Activated naive CD8-positive, alpha-beta T cell treated with anti-CD3 and anti-CD28 coated beads, Interleukin-2, amount 50 U/mL, for 24 hours (primary cell): ENCODE data around the gene MED13L.

Experiments used
- ATAC-seq: fragments of 150-1000 bp; cut with Tn5 transposase; one replicate; pipeline ENCODE4 v1.10.0; 2021
- DNase-seq: peaks from one replicate; pipeline ENCODE4 v3.0.0; 2021
- H3K27ac Mint-ChIP-seq: one replicate; pipeline ENCODE4 v1.8.0; 2021; ENCODE audit warnings: mild to moderate bottlenecking, mixed read lengths
- H3K27me3 Mint-ChIP-seq: one replicate; pipeline ENCODE4 v1.8.0; 2021; ENCODE audit warnings: mixed read lengths
- H3K36me3 Mint-ChIP-seq: one replicate; pipeline ENCODE4 v1.8.0; 2021; ENCODE audit warnings: low read depth, mixed read lengths
- H3K4me1 Mint-ChIP-seq: one replicate; pipeline ENCODE4 v1.8.0; 2021; ENCODE audit warnings: mixed read lengths
- H3K4me3 Mint-ChIP-seq: one replicate; pipeline ENCODE4 v1.8.0; 2021; ENCODE audit warnings: mild to moderate bottlenecking, moderate library complexity, mixed read lengths
- H3K9me3 Mint-ChIP-seq: one replicate; pipeline ENCODE4 v1.8.0; 2021; ENCODE audit warnings: mixed read lengths

The MED13L gene

DNA sequence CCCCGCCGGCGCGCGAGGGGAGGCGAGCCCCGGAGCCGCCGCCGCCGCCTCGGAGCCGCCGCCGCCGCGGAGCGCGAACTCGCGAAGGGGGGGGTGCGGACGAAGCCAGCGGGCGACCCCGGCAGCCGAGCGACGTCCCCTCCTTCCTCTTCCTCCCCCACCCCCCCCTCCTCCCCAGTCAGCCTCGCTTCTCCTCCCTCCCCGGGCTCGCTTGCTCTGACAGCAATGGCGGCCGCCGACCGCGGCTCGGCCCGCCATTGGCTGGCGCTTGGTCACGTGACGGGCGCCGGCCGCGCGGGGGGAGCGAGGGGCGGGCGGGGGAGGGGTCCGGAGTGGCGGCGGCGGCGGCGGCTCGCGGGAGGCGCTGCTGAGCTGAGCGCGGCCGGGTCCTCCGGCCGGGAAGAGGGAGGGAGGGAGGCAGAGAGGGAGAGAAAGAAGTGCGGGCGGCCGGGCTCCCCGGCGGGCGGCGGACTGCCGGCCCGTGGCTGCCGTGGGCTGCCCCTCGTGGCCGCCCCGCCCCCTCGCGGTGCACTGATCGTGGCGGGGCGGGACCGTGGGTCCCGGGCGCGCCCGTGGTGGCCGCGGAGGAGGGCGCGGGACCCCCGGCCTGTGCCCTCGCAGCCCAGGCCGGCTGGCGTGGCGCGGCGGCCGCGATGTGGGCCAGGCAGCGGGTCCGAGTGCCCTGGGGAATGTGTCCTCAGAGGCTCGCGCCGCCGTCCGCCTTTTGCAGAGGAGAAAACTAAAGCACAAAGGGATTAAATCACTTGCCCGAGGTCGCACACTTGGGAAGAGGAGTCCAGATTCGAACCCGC lies at the start of gene MED13L:
MED13L (minus strand) TSS at position 227 of the 812 bp plus-strand sequence. CDS start 562 bp downstream, outside the sequence.
- Mint-ChIP-seq H3K9me3 (no peaks in the 10 kb centered on the region), H3K27me3 (no peaks in the 10 kb centered on the region), H3K36me3 (peaks cover 2% of the 10 kb centered on the region), H3K4me3 (peak within 1 kb of the TSS; percentile 96), H3K27ac (peak within 1 kb of the TSS; percentile 90), H3K4me1 (peaks cover 41% of the 10 kb centered on the region)
- DNase-seq = peak; percentile 87
- ATAC-seq = peak; percentile 85

DNA sequence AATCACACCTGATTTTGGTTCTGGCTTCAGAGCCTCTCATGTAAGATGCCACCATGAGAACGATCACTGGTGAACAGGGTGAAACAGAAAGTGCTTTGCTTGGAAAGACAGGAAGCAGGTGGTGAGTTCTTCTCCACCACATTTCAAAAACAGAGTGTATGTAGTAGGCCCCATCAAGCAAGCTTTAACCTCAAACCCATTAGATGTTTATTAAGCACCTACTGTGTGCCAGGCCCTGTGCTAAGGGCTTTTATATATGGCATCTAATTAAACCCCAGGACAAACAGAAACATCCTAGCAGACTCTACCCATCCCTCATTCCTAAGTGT lies 47.8 kb upstream of the MED13L start:
- H3K4me1 Mint-ChIP-seq = peaks cover 46% of the 10 kb centered on the region
- peak overlapping the region; percentile 32 for H3K4me3 Mint-ChIP-seq
- ATAC-seq (peak; percentile 61), DNase-seq (no peak)
- H3K27me3 Mint-ChIP-seq = no peaks in the 10 kb centered on the region
- no peaks in the 10 kb centered on the region for H3K36me3 Mint-ChIP-seq
- H3K9me3 Mint-ChIP-seq = no peaks in the 10 kb centered on the region
- peak overlapping the region; percentile 87 for H3K27ac Mint-ChIP-seq

DNA sequence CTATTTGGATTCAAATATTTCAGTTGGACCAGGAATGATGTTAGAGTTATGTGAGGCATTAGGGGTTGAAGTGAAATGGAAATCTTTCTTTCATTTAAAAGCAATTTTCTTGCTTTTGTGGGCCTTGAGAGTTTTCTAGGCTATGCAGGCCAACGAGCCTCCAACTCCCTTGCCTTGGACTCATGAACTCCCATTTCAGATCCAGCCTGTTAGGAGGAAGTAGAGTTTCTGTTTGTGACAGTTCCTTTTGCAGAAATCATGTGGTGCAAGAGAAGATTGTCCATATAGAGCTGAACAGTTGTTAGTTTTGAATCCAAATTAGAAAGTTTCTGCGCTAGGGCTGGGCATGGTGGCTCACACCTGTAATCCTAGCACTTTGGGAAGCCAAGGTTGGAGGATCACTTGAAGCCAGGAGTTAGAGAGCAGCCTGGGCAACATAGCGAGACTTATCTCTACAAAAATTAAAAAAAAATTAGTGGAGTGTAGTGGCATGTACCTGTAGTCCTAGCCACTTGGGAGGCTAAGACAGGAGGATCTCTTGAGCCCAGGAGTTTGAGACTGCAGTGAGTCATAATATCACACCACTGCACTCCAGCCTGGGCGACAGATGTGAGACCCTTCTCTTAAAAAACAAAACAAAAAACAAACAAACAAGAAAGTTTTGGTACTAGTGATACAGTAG lies 47.3 kb upstream of the MED13L start:
- Mint-ChIP-seq H3K36me3 (no peaks in the 10 kb centered on the region), H3K27ac (peak overlapping the region; percentile 87), H3K9me3 (no peaks in the 10 kb centered on the region), H3K4me1 (peaks cover 51% of the 10 kb centered on the region), H3K4me3 (peak overlapping the region; percentile 32), H3K27me3 (no peaks in the 10 kb centered on the region)
- DNase-seq = no peak
- ATAC-seq = peak; percentile 9

DNA sequence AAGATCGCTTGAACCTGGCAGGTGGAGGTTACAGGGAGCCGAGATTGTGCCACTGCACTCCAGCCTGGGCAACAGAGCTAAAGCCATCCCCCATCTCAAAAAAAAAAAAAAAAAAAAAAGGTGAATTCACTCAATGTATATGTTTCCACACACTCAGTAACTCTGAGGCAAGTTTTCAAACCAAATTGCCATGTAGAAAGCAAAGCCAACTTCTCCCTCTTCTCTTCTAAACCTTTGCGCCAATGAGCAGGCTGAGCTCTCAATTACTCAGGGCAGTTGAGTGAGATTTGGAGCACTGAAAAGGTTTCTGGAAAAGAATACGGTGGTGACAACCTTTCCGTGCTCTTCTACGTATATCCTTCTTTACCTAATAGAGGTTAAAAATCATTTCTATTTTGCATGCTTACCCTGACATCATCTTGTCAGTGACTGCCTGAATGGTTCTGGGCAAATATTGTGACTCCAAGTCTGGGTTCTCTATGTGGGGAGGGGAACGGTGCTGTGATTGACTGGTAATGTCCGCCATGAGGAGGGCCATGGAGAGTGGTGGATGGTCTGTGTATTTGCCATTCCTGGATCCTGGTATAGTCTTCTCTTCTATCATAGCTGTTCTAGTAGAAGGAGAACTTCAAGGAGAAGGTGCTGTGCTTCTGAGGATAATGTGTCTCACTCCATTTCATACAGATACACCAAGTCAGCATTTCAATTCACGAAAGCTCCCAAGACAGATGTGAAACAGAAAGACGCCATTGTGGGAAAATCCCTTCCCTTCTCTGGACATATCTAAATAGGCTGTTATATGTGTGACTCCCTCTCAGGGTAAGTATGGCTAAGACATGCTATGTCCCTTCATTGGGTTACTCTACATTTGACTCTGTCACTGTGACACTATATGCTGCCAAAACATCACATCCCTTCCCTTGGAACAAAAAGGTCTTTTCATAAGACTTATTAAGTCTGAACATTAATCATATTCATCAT lies 46.2 kb upstream of the MED13L start:
- peaks cover 62% of the 10 kb centered on the region for H3K4me1 Mint-ChIP-seq
- H3K27me3 Mint-ChIP-seq = no peaks in the 10 kb centered on the region
- no peaks in the 10 kb centered on the region for H3K9me3 Mint-ChIP-seq
- ATAC-seq = peak; percentile 63
- peak overlapping the region; percentile 87 for H3K27ac Mint-ChIP-seq
- H3K36me3 Mint-ChIP-seq = no peaks in the 10 kb centered on the region
- no peak for DNase-seq
- H3K4me3 Mint-ChIP-seq = no peak overlapping the region

DNA sequence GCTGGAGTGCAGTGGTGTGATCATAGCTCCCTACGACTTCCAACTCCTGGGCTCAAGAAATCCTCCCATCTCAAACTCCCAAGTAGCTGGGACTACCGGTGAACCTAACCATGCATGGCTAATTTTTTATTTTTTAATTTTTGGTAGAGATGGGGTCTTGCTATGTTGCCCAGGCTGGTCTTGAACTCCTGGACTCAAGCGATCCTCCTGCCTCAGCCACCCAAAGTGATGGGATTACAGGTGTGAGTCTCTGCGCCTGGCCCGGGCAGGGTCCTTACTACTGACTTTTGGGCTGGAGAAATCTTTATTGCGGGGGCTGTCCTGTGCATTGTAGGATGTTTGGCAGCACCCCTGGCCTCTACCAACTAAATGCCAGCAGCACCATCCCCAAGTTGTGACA lies 44.4 kb upstream of the MED13L start:
- H3K9me3 Mint-ChIP-seq = no peaks in the 10 kb centered on the region
- H3K4me1 Mint-ChIP-seq = peaks cover 68% of the 10 kb centered on the region
- DNase-seq = no peak
- no peak overlapping the region for H3K4me3 Mint-ChIP-seq
- H3K36me3 Mint-ChIP-seq = no peaks in the 10 kb centered on the region
- no peaks in the 10 kb centered on the region for H3K27me3 Mint-ChIP-seq
- ATAC-seq = no peak
- H3K27ac Mint-ChIP-seq = no peak overlapping the region

DNA sequence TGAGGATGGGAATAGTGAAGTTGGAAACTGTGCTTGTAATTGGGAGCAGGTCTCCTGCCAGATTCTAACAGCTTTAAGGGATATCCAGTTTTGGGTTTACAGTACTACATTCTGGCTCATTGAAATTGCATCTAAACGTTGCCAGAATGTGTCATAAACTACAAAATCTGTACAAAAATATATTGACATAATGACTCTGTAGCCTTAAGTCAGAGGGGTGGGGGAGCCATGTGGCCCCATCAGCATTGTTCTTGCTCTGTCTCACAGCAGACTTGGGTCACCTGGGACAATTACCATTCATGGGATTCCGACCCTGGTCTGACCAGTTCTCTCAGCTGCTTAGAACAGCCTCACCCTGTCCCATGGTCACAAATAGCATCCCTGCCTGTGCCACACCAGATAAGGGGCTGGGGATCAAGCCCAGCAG lies 43.3 kb upstream of the MED13L start:
- H3K9me3 Mint-ChIP-seq = no peaks in the 10 kb centered on the region
- H3K36me3 Mint-ChIP-seq = no peaks in the 10 kb centered on the region
- no peak for ATAC-seq
- peaks cover 70% of the 10 kb centered on the region for H3K4me1 Mint-ChIP-seq
- H3K27me3 Mint-ChIP-seq = no peaks in the 10 kb centered on the region
- H3K4me3 Mint-ChIP-seq = no peak overlapping the region
- peak overlapping the region; percentile 92 for H3K27ac Mint-ChIP-seq
- DNase-seq = no peak

DNA sequence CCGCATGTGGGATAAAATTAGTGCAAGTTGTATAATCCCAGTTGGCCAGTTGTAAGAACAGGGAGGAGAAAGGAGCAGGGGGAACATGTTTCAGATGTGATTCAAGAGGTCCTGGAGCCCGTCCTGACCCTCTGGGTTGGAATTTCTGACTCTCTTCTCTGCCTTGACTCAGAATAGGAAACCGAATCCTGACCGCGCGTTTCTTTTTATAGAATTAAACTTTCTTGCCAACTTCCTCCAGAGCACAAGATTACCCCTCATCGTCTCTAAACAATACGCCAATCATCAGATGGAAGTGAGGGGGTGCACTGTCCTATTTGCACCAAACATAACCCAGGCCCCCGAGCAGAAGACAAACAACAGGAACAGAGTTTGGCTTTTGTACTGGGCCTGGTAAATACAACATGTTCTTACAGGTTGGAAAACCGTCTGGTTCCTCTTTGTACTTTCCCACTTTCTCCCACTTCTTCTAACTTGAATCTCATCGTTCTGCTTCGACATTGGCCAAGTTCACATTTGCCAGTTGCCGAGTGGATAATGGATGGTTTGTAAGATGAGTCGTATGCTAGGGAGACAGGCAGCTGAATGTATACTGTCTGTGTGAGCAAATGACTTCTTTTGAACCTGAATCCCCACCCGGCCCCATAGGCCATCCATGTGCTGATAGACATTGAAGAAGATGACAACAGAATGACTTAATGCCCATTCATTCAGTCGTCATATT lies 42.6 kb upstream of the MED13L start:
- H3K27ac Mint-ChIP-seq = peak overlapping the region; percentile 92
- no peaks in the 10 kb centered on the region for H3K9me3 Mint-ChIP-seq
- H3K4me1 Mint-ChIP-seq = peaks cover 62% of the 10 kb centered on the region
- no peaks in the 10 kb centered on the region for H3K27me3 Mint-ChIP-seq
- no peaks in the 10 kb centered on the region for H3K36me3 Mint-ChIP-seq
- DNase-seq (peak; percentile 48), ATAC-seq (peak; percentile 85)
- H3K4me3 Mint-ChIP-seq = peak overlapping the region; percentile 63

DNA sequence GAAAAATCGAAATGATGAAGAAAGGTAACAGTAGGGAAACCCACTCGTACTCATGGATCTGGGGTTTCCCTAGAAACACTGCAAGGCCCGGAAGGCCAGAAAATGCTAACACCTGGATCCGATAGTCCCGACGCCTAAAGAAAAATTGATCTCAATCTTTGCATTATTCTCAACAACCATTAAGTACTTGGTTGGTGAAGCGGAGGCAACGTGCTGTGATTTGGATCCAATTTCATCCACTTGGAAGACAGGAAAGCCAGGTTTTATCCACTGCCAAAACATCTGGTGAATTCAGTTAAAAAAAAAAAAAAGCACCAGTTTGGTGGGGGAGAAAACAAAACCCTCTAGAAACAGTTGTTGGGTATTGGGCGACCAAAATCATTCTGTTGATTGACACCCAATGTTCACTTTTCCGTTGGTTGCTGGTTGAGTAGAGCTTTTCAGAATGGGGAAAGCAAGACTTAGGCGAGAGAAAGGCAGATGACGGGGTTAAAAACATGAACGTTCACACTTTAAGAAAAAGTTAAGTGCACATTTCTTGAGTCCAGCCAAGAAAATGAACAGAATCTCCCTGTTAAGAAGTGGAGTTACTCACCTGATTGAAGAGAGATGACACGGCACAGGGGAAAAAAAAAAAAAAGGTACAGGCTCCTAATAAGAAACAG lies 41.9 kb upstream of the MED13L start:
- Mint-ChIP-seq H3K4me3 (peak overlapping the region; percentile 63), H3K27me3 (no peaks in the 10 kb centered on the region), H3K4me1 (peaks cover 55% of the 10 kb centered on the region), H3K27ac (peak overlapping the region; percentile 92), H3K36me3 (no peaks in the 10 kb centered on the region), H3K9me3 (no peaks in the 10 kb centered on the region)
- no peak for ATAC-seq
- no peak for DNase-seq

DNA sequence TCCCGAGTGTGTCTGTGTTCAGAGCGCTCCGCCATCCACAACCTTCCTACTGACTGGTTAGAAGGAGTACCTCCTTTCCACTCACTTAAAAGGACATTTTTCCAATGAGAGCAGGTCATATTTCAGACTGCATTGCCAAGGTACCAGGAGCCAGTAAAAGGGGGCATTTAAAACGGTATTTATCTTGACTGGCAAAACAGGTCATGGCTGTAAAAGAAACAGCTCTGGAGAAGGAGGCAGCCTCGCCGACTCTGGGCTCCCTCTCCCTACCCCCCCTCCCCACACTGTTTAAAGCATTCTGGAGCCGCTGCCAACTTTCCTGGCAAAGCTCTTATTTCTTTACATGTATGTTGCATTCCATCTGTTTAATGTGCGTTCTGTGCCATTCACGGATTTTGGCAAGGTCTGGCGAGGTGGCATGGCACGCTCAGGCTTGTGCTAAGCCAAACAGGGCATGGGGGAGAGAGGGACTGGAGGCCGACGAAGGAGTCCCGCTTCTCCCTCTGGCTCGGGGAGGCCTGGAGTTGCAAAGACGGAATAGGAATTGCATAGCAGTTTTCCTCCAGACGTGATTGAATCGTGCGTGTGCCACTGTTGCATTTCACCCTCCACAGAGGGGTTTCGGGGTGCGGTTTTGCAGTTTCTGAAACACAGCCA lies 41.2 kb upstream of the MED13L start:
- H3K9me3 Mint-ChIP-seq = no peaks in the 10 kb centered on the region
- no peaks in the 10 kb centered on the region for H3K27me3 Mint-ChIP-seq
- peak overlapping the region; percentile 29 for H3K27ac Mint-ChIP-seq
- H3K36me3 Mint-ChIP-seq = no peaks in the 10 kb centered on the region
- DNase-seq (no peak), ATAC-seq (no peak)
- H3K4me3 Mint-ChIP-seq = no peak overlapping the region
- H3K4me1 Mint-ChIP-seq = peaks cover 49% of the 10 kb centered on the region

DNA sequence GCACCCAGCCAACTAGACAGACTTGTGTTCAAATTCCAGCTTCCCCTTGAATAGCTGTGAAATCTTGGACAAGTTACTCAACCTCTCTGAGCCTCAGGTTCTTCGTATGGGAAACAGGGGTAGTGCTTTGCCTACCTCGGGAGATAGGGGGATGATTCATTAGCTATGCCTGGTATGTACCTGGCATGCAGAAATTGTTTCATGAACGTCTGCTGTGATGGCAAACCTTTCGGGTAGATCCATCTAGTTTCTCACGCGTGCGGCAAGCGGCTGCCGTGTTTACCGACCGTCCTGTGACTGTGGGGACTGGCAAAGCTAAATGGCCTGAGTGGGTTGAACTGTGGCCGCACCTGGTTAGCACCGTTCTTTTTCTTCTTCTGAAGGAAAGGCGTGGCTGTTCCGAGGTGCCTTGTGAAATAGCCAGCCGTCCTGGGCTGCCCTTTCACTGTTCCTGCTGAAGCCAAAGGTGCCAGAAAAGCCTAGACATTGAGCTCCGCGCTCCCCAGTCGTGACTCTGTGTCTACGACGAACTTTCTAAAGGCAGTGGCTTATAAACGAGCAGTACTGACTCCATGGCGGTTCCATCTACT lies 40.6 kb upstream of the MED13L start:
- no peak for ATAC-seq
- Mint-ChIP-seq H3K27ac (peak overlapping the region; percentile 29), H3K9me3 (no peaks in the 10 kb centered on the region), H3K27me3 (no peaks in the 10 kb centered on the region), H3K4me3 (no peak overlapping the region), H3K4me1 (peaks cover 44% of the 10 kb centered on the region), H3K36me3 (no peaks in the 10 kb centered on the region)
- DNase-seq = no peak

DNA sequence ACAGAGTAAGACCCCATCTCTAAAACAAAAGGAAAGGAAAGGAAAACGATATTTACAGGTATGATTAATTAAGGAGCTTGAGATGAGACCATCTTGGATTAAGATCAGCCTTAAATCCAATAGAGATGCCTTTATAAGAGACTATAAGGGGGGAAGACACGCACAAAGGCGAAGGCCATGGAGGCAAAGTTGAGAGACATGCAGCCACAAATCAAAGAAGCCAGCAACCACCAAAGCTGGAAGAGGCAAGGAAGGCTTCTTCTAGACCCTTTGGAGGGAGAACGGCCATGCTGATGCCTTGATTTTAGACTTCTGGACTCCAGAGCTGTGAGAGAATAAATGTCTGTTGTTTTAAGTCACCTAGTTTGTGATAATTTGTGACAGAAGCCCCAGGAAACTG lies 39.6 kb upstream of the MED13L start:
- Mint-ChIP-seq H3K4me1 (peaks cover 38% of the 10 kb centered on the region), H3K4me3 (no peak overlapping the region)

DNA sequence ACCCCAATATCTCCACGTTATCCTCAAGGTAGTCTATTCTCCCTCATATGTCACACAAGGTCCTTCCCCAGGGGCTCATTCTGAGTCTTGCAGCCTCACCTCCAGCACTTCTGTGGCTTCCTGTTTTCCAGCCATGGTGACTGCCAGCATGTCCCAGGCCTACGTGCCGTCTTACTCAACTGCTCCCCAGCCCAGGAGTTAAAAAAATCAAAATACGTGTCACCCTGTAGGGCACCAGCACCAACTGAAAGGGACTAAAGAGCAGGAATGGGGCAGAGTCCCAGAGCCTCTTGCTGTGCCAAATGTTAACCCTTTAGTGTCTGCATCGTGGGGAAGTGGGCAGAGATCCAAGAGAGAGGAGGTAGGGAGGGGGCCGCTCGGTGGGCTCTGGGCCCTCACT lies 37.0 kb upstream of the MED13L start:
- DNase-seq = no peak
- Mint-ChIP-seq H3K4me1 (peaks cover 17% of the 10 kb centered on the region), H3K27ac (no peak overlapping the region), H3K36me3 (no peaks in the 10 kb centered on the region), H3K9me3 (peaks cover 9% of the 10 kb centered on the region), H3K27me3 (no peaks in the 10 kb centered on the region), H3K4me3 (no peak overlapping the region)
- no peak for ATAC-seq

More for the DNA sequence above, 39.6 kb upstream of the MED13L start:
- Mint-ChIP-seq H3K9me3 (no peaks in the 10 kb centered on the region), H3K36me3 (no peaks in the 10 kb centered on the region), H3K27ac (no peak overlapping the region), H3K27me3 (no peaks in the 10 kb centered on the region)
- ATAC-seq (no peak), DNase-seq (no peak)
